ENCODE measurements around the gene KDM4D.
"Not testable (repeated sequence)": the region's sequence is repeated elsewhere in the genome, so short reads cannot be mapped to it uniquely, and the experiment has no call there.

Gene KDM4D

DNA sequence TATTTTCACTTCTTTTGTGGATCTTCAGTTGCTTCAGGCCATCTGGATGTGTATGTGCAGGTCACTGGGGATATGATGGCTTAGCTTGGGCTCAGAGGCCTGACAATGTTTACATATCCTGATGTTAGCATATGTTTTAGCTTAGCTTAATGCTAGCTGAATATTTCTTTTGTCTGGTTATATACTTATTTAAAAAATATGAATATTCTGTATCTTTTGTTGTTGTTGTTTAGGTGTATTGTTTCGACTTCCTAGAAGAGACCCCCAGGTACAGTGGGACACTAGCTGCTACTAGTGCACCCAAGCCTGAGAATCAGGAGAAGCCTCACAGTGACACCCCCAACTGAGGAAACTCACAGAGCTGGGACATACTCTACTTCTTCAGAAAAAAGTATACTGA is 51.4 kb downstream of the KDM4D start, which contains the start of gene KDM4E:
Gene KDM4E, plus strand, starts transcription at position 301 of the 400 bp plus-strand sequence. CDS start 300 bp downstream, outside the sequence.
- Histone ChIP-seq H3K79me2 (no peaks in the 10 kb centered on the region), H3K4me3 (ENCODE audit: low read depth, low read length) (no peak within 1 kb of the TSS), H3K27me3 (ENCODE audit: control insufficient read depth, insufficient read depth, low read length) (no peaks in the 10 kb centered on the region), H3K9me3 (ENCODE audit: control insufficient read depth, low read length) (no peaks in the 10 kb centered on the region), H3K9ac (no peak within 1 kb of the TSS), H3K4me2 (ENCODE audit: low read length) (no peak within 1 kb of the TSS), H3K36me3 (ENCODE audit: control insufficient read depth, insufficient read depth, low read length) (no peaks in the 10 kb centered on the region), H3K27ac (no peak within 1 kb of the TSS), H3K4me1 (no peaks in the 10 kb centered on the region), H2AFZ (no peak within 1 kb of the TSS)
- TF ChIP-seq, protein P1, sequence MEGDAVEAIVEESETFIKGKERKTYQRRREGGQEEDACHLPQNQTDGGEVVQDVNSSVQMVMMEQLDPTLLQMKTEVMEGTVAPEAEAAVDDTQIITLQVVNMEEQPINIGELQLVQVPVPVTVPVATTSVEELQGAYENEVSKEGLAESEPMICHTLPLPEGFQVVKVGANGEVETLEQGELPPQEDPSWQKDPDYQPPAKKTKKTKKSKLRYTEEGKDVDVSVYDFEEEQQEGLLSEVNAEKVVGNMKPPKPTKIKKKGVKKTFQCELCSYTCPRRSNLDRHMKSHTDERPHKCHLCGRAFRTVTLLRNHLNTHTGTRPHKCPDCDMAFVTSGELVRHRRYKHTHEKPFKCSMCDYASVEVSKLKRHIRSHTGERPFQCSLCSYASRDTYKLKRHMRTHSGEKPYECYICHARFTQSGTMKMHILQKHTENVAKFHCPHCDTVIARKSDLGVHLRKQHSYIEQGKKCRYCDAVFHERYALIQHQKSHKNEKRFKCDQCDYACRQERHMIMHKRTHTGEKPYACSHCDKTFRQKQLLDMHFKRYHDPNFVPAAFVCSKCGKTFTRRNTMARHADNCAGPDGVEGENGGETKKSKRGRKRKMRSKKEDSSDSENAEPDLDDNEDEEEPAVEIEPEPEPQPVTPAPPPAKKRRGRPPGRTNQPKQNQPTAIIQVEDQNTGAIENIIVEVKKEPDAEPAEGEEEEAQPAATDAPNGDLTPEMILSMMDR (IDR thresholded peaks at IDR 0.05) = no peak

DNA sequence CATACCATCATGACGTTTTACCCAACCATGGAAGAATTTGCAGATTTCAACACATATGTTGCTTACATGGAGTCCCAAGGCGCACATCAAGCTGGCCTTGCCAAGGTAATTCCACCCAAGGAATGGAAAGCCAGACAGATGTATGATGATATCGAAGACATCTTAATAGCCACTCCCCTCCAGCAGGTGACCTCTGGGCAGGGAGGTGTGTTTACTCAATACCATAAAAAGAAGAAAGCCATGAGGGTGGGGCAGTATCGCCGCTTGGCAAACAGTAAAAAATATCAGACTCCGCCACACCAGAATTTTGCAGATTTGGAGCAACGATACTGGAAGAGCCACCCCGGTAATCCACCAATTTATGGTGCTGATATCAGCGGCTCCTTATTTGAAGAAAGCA is 52.1 kb downstream of the KDM4D start:
- H2AFZ ChIP-seq; H3K27me3 ChIP-seq (ENCODE audit: control insufficient read depth, insufficient read depth, low read length); H3K4me2 ChIP-seq (ENCODE audit: low read length); H3K27ac ChIP-seq; H3K4me1 ChIP-seq; H3K9ac ChIP-seq; H3K9me3 ChIP-seq (ENCODE audit: control insufficient read depth, low read length); H3K36me3 ChIP-seq (ENCODE audit: control insufficient read depth, insufficient read depth, low read length); H3K4me3 ChIP-seq (ENCODE audit: low read depth, low read length); H3K79me2 ChIP-seq: not testable (repeated sequence)

DNA sequence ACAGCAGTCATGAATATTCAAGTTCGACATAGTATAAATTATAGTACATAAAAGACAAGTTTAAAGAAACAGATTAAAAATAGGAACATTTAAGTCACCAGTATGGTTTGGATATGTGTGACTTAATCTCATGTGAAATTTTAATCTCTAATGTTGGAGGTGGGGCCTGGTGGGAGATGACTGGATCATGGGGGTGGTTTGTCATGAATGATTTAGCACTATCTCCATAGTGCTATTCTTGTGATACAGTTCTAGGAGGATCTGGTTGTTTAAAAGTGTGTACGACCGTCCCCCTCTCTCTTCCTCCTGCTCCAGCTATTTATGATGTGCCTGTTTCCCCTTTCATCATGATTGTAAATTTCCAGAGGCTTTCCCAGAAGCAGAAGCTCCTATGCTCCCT is 54.8 kb downstream of the KDM4D start:
- TF ChIP-seq, protein P1 (IDR thresholded peaks at IDR 0.05) = no peak
- Histone ChIP-seq H3K79me2 (no peaks in the 10 kb centered on the region), H2AFZ (no peak overlapping the region), H3K4me1 (no peaks in the 10 kb centered on the region), H3K27me3 (ENCODE audit: control insufficient read depth, insufficient read depth, low read length) (no peaks in the 10 kb centered on the region), H3K9ac (no peak overlapping the region), H3K4me2 (ENCODE audit: low read length) (no peak overlapping the region), H3K9me3 (ENCODE audit: control insufficient read depth, low read length) (no peaks in the 10 kb centered on the region), H3K4me3 (ENCODE audit: low read depth, low read length) (no peak overlapping the region), H3K27ac (no peak overlapping the region), H3K36me3 (ENCODE audit: control insufficient read depth, insufficient read depth, low read length) (no peaks in the 10 kb centered on the region)

DNA sequence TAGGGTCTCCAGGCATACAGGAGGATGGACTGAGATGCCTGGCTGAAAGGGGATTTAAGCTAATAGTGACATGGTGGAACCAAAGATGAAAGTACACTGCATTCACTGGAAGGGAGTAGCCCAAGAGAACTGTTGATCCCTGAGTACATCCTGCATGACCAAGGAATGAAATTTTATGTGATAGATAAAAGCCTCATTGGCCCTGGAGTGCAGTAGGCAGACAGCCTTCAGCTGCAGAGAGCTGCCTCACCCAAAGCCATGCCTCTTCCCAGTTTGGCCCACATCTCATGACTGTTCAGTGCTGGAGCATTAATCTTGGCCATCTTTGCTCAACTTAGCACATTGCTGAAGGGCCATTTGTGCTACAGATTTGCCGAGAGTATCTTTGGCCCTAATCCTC is 59.5 kb downstream of the KDM4D start:
- no peak overlapping the region for H3K4me3 ChIP-seq (ENCODE audit: low read depth, low read length)
- H3K36me3 ChIP-seq (ENCODE audit: control insufficient read depth, insufficient read depth, low read length) = no peaks in the 10 kb centered on the region
- H3K4me2 ChIP-seq (ENCODE audit: low read length) = no peak overlapping the region
- no peak overlapping the region for H3K27ac ChIP-seq
- H3K79me2 ChIP-seq = no peaks in the 10 kb centered on the region
- no peaks in the 10 kb centered on the region for H3K9me3 ChIP-seq (ENCODE audit: control insufficient read depth, low read length)
- no peak overlapping the region for H3K9ac ChIP-seq
- no peaks in the 10 kb centered on the region for H3K27me3 ChIP-seq (ENCODE audit: control insufficient read depth, insufficient read depth, low read length)
- TF ChIP-seq, protein P1 (IDR thresholded peaks at IDR 0.05) = no peak
- no peak overlapping the region for H2AFZ ChIP-seq
- no peaks in the 10 kb centered on the region for H3K4me1 ChIP-seq

DNA sequence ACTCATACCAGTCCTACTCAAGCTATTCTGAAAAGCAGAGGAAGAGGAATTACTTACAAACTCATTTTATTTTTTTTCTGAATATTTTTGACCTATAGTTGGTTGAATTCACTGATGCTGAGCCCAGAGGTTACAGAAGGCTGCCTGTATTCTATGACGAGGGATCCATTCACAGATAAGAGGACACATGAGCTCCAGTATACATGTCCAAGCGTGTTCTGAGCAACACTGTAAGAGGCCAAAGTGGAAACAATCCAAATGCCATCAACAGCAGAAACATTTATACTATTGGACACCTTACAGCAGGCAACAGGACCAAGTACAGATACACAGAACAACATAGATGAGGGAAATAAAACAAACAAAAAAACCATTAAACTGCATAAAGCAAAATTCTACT is 61.8 kb downstream of the KDM4D start:
- no peaks in the 10 kb centered on the region for H3K4me1 ChIP-seq
- no peaks in the 10 kb centered on the region for H3K36me3 ChIP-seq (ENCODE audit: control insufficient read depth, insufficient read depth, low read length)
- H3K27ac ChIP-seq = no peak overlapping the region
- no peak overlapping the region for H3K4me3 ChIP-seq (ENCODE audit: low read depth, low read length)
- no peaks in the 10 kb centered on the region for H3K9me3 ChIP-seq (ENCODE audit: control insufficient read depth, low read length)
- TF ChIP-seq, protein P1 (IDR thresholded peaks at IDR 0.05) = no peak
- no peak overlapping the region for H3K4me2 ChIP-seq (ENCODE audit: low read length)
- H2AFZ ChIP-seq = no peak overlapping the region
- no peaks in the 10 kb centered on the region for H3K79me2 ChIP-seq
- no peak overlapping the region for H3K9ac ChIP-seq
- H3K27me3 ChIP-seq (ENCODE audit: control insufficient read depth, insufficient read depth, low read length) = no peaks in the 10 kb centered on the region

DNA sequence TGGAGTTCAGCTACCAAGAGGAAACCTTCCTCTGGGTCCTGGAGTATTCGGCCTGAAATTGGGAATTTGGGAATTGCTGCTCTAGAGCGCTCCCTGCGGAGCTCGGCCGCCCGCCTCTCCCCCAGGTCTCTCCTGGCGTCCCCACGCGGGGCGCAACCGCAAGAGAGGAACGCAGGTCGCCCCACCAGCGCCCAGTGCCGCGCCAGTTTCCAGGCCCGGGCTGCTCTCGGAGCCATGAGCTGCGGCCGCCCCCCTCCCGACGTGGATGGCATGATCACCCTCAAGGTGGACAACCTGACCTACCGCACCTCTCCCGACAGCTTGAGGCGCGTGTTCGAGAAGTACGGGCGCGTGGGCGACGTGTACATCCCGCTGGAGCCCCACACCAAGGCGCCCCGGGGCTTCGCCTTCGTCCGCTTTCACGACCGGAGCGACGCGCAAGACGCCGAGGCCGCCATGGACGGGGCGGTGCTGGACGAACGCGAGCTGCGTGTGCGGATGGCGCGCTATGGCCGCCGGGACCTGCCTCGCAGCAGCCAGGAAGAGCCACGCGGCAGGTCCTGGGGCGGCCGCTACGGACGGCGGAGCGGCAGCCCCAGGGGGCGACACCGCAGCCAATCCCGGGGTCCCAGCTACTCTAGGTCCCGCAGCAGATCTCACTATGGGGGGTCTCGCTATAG is 64.0 kb downstream of the KDM4D start:
- not testable (repeated sequence) for H3K4me2 ChIP-seq (ENCODE audit: low read length); H3K4me1 ChIP-seq; H3K36me3 ChIP-seq (ENCODE audit: control insufficient read depth, insufficient read depth, low read length); H3K9ac ChIP-seq; H3K4me3 ChIP-seq (ENCODE audit: low read depth, low read length); H2AFZ ChIP-seq; H3K79me2 ChIP-seq; H3K9me3 ChIP-seq (ENCODE audit: control insufficient read depth, low read length); H3K27me3 ChIP-seq (ENCODE audit: control insufficient read depth, insufficient read depth, low read length); H3K27ac ChIP-seq
